ENCODE data around the gene CRLF3.
"Not testable (repeated sequence)": the region's sequence is repeated elsewhere in the genome, so short reads cannot be mapped to it uniquely, and the experiment has no call there.

Gene CRLF3

DNA sequence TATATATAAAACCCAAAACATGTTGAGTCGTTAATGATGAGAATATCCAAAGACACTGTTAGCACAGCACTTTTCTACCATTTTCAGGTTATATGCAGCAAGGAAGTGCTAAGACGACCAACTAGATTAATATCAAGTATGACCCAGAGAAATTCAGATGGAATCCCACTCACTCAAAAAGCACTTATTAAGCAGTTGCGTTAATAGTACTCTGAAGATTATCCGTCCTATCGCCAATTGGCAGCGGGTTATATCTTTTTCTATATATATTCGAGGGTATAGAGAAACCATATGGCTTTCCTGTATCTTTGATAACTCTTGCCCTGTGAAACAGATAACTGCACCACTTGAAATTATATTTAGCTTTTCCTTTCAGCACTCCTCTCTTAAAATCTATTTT, 1.1 kb downstream of the CRLF3 start:
- peaks cover 47% of the 10 kb centered on the region for H3K4me1 Mint-ChIP-seq (ENCODE audit: low read depth)

DNA sequence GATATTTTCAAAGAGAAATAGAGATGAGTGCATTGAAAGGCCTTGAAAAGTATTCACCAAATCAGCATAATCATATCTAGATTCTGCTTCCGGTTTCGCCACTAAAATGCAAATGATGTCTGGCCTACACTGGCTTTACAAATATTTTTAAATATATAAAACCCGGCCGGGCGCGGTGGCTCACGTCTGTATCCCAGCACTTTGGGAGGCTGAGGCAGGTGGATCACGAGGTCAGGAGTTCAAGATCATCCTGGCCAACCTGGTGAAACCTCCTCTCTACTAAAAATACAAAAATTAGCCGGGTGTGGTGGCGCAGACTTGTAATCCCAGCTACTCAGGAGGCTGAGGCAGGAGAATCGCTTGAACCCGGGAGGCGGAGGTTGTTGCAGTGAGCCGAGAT, 1.6 kb downstream of the CRLF3 start:
- H3K4me1 Mint-ChIP-seq (ENCODE audit: low read depth), result peaks cover 51% of the 10 kb centered on the region

More for the DNA sequence above, 1.1 kb downstream of the CRLF3 start:
- no peaks in the 10 kb centered on the region for H3K27me3 Mint-ChIP-seq
- H3K4me3 Mint-ChIP-seq, result peak overlapping the region; percentile 99
- H3K36me3 Mint-ChIP-seq, result no peaks in the 10 kb centered on the region
- peak overlapping the region; percentile 83 for H3K27ac Mint-ChIP-seq
- H3K9me3 Mint-ChIP-seq (ENCODE audit: low read depth), result no peaks in the 10 kb centered on the region

DNA sequence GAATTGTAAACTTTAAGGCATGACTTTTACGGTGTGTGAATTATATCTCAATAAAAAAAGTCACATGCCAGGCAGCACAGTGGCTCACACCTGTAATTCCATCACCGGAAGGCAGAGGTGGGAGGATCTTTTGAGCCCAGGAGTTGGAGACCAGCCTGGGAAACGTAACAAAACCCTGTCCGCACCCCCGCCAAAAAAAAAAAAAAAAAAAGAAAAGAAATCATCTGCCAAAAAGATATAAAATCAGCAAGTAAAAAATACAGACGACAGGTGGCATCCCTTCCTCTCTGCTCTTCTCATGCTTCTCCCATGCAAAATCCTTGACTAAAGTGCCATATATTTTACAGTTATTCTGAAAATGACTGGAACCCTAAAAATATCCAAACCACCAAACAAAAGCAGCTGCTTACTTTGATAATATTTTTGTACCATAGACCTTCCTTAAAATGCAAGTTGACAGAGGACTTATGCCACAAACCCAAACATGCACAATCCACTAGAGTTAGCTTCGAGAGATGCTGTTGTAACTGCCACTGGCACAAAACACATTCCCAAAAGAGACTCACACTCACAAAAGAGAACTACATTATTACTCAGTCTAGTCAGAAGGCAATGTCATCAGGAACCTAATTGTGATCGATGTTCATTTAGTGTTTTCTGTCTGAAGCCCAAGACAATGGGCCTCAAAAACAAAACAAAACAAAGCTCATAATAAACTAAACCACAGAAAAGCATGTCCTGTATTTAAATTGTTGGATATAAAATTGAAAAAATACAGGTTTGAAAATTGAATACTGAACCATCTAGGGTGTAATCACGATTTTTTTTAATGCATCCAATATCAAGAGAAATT, 2.4 kb downstream of the CRLF3 start:
- Mint-ChIP-seq H3K4me3 (peak overlapping the region; percentile 99), H3K4me1 (ENCODE audit: low read depth) (peaks cover 51% of the 10 kb centered on the region), H3K27ac (peak overlapping the region; percentile 94), H3K9me3 (ENCODE audit: low read depth) (no peaks in the 10 kb centered on the region), H3K27me3 (no peaks in the 10 kb centered on the region), H3K36me3 (no peaks in the 10 kb centered on the region)

More for the DNA sequence above, 1.6 kb downstream of the CRLF3 start:
- peak overlapping the region; percentile 99 for H3K4me3 Mint-ChIP-seq
- not testable (repeated sequence) for H3K9me3 Mint-ChIP-seq (ENCODE audit: low read depth); H3K27me3 Mint-ChIP-seq; H3K36me3 Mint-ChIP-seq
- H3K27ac Mint-ChIP-seq, result peak overlapping the region; percentile 94

DNA sequence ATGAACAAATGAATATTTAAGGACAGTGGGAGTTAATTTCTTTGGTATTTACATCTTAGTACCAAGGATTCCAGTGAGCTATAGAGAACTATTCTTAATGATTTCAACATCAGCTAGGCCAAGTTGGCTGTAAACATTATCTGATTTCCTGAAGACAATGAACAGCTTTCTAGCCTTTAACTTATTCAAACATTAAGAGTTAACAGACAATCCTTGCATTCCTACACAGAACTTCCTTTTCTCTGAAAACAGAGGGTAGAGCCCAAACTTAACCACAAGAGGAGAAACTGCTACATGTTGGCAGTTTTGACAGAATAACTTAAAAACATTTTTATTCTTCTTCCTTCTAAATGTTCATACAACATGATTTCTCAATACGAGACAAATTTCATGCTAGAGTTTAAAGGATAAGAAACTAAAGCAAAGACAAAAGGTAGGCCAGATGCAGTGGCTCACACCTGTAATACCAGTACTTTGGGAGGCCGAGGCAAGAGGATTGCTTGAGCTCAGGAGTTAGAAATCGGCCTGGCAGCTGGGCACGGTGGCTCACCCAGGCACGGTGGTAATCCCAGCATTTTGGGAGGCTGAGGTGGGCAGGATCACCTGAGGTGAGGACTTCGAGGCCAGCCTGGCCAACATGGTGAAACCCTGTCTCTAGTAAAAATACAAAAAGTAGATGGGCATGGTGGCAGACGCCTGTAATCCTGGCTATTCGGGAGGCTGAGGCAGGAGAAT, 4.4 kb downstream of the CRLF3 start:
- Mint-ChIP-seq H3K4me1 (ENCODE audit: low read depth) (peaks cover 59% of the 10 kb centered on the region), H3K9me3 (ENCODE audit: low read depth) (no peaks in the 10 kb centered on the region), H3K27ac (peak overlapping the region; percentile 94), H3K4me3 (peak overlapping the region; percentile 99), H3K27me3 (no peaks in the 10 kb centered on the region), H3K36me3 (peaks cover 2% of the 10 kb centered on the region)

DNA sequence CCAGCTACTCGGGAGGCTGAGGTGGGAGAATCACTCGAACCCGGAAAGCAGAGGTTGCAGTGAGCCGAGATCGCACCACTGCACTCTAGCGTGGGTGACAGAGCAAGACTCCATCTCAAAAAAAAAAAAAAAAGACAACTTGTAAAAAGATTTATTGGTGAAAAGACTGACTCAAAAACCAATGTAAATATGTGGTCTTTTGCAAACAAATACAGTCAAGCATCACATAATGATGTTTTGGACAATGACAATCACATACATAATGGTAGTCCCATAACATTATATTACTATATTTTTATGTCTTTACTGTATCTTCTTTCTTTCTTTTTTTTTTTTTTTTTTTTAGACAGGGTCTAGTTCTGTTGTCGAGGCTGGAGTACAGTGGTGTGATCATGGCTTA, 8.3 kb downstream of the CRLF3 start:
- Mint-ChIP-seq H3K36me3 (peaks cover 2% of the 10 kb centered on the region), H3K4me1 (ENCODE audit: low read depth) (peaks cover 64% of the 10 kb centered on the region), H3K27ac (peak overlapping the region; percentile 76), H3K27me3 (no peaks in the 10 kb centered on the region), H3K4me3 (no peak overlapping the region), H3K9me3 (ENCODE audit: low read depth) (no peaks in the 10 kb centered on the region)

DNA sequence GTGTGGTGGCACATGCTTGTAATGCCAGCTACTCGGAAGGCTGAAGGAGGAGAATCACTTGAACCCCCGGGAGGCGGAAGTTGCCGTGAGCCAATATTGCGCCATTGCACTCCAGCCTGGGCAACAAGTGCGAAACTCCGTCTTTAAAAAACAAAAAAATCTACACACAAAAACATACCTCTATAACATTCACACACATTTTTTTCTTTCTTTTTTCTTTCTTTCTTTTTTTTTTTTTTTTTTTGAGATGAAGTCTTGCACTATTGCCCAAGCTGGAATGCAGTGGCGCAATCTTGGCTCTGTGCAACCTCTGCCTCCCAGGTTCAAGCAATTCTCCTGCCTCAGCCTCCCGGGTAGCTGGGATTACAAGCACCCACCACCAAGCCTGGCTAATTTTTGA, 9.6 kb downstream of the CRLF3 start:
- H3K4me1 Mint-ChIP-seq (ENCODE audit: low read depth), result peaks cover 62% of the 10 kb centered on the region
- H3K4me3 Mint-ChIP-seq, result not testable (repeated sequence)

DNA sequence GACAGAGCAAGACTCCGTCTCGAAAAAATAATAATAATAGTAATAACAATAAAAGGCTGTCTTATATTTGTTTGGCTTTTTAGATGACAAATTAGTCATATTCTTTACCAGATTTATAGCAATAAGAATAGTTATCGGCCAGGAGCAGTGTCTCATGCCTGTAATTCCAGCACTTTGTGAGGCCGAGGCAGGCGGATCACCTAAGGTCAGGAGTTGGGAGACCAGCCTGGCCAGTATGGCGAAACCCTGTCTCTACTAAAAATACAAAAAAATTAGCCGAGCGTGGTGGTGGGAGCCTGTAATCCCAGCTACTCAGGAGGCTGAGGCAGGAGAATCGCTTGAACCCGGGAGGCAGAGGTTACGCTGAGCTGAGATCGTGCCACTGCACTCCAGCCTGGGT, 10.3 kb downstream of the CRLF3 start:
- H3K4me1 Mint-ChIP-seq (ENCODE audit: low read depth), result peaks cover 62% of the 10 kb centered on the region
- H3K27ac Mint-ChIP-seq; H3K36me3 Mint-ChIP-seq; H3K4me3 Mint-ChIP-seq; H3K27me3 Mint-ChIP-seq; H3K9me3 Mint-ChIP-seq (ENCODE audit: low read depth): not testable (repeated sequence)

More for the DNA sequence above, 9.6 kb downstream of the CRLF3 start:
- not testable (repeated sequence) for H3K27me3 Mint-ChIP-seq; H3K9me3 Mint-ChIP-seq (ENCODE audit: low read depth); H3K36me3 Mint-ChIP-seq
- peak overlapping the region; percentile 76 for H3K27ac Mint-ChIP-seq

DNA sequence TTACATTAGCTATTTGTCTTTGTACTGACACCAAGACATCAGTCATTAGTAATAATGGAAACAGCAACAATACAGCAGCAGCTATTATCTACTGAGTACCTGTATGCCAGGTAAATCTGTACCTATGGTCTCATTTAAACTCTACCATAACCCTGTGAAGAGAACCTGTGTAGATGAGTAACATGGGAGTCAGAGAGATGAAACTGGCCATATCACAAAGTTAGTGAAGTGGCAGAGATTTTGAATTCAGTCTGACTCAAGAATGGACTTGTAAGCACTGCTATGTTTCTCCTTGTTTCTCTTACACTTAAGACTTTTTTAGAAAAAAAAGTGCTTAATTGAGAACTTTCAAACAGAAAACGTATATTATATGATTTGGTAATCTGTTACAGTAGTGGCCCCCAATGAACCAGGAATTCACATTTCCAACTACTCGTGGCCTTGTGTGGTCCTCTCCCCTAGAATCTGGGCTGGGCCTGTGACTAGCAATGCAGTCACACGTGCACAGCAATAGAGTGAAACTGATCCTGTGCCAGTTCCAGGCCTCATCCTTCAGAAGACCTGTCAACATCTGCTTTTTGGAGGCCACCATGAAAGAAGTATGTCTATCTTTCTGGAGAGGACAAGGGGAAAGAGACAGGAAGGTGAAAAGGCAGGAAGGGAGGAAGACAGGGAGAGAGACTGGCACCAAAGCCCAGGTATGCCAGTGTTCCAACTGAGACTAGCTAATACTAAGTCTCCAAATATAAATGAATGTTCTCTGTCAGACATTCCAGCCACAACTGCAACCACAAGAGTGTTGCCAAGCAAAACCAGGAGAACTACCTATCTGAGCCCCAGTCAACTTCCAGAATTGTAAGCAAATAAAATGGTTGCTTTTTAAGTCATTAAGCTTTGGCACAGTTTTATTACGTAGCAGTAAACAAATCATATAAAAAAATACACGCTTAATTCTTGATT, 12.0 kb downstream of the CRLF3 start:
- peak overlapping the region; percentile 84 for H3K27ac Mint-ChIP-seq
- H3K9me3 Mint-ChIP-seq (ENCODE audit: low read depth), result no peaks in the 10 kb centered on the region
- peak overlapping the region; percentile 20 for H3K4me3 Mint-ChIP-seq
- H3K4me1 Mint-ChIP-seq (ENCODE audit: low read depth), result peaks cover 64% of the 10 kb centered on the region
- peaks cover 4% of the 10 kb centered on the region for H3K36me3 Mint-ChIP-seq
- no peaks in the 10 kb centered on the region for H3K27me3 Mint-ChIP-seq

DNA sequence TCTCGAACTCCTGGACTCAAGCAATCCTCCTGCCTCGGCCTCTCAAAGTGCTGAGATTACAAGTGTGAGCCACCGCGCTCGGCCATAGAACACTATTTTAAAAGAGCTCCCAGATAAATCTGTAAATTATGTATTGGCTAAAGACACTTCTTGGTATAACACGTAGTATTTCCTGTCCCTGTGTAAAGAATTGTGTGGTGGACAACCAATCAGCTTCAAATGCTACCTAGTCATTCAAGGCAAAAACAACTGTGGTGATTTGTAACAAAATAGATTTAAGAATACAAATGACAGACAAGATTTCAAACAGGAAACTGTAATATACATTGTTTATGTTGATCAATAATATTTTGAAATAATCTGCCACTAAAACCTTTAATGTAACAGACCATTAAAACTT, 14.6 kb downstream of the CRLF3 start:
- Mint-ChIP-seq H3K9me3 (ENCODE audit: low read depth) (no peaks in the 10 kb centered on the region), H3K27ac (peak overlapping the region; percentile 93), H3K4me1 (ENCODE audit: low read depth) (peaks cover 72% of the 10 kb centered on the region), H3K36me3 (peaks cover 2% of the 10 kb centered on the region), H3K27me3 (no peaks in the 10 kb centered on the region), H3K4me3 (peak overlapping the region; percentile 83)

DNA sequence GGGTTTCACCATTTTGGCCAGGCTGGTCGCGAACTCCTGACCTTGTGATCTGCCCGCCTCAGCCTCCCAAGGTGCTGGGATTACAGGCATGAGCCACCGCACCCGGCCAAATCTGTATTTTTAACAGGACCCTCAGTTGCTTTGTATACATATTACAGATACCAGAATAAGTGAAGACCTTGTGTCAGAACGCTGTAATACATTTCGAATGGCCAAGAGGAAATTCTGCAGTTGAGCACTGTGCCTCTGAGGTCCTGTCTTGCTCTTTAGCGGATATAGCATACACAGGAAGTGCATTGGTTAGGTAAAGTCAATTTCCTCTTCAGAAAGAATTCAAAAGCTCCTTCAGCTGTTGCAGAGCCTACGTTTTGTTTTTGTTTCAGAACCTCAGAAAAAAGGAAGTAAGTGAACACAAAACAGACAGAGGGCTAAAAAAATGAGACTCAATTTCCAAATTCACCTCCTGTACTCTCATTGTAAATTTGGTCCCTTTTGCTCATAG, 15.7 kb downstream of the CRLF3 start:
- Mint-ChIP-seq H3K4me1 (ENCODE audit: low read depth) (peaks cover 77% of the 10 kb centered on the region), H3K36me3 (peaks cover 4% of the 10 kb centered on the region)

DNA sequence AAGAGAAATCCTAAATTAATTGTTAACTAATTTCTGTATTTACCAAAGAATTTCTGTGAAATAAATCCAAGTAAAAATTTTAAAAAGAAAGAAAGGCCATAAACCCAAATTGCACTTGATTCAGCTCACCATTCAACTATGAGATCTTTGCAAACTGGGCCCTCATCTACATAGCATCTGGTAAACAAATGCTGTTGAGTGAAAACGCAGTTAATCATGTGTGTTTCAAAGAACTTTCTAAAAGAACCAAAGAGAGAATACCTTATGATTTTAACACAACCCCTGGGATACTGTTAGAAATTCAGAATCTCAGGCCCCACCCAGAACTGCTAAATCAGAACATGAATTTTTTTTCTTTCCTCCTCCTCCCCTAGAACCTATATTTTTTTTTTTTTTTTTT, 16.6 kb downstream of the CRLF3 start:
- H3K27me3 Mint-ChIP-seq, result no peaks in the 10 kb centered on the region
- H3K4me1 Mint-ChIP-seq (ENCODE audit: low read depth), result peaks cover 75% of the 10 kb centered on the region
- H3K36me3 Mint-ChIP-seq, result peaks cover 10% of the 10 kb centered on the region
- H3K4me3 Mint-ChIP-seq, result peak overlapping the region; percentile 83
- no peaks in the 10 kb centered on the region for H3K9me3 Mint-ChIP-seq (ENCODE audit: low read depth)
- peak overlapping the region; percentile 88 for H3K27ac Mint-ChIP-seq

More for the DNA sequence above, 15.7 kb downstream of the CRLF3 start:
- H3K9me3 Mint-ChIP-seq (ENCODE audit: low read depth), result no peaks in the 10 kb centered on the region
- peak overlapping the region; percentile 83 for H3K4me3 Mint-ChIP-seq
- no peaks in the 10 kb centered on the region for H3K27me3 Mint-ChIP-seq
- peak overlapping the region; percentile 93 for H3K27ac Mint-ChIP-seq

DNA sequence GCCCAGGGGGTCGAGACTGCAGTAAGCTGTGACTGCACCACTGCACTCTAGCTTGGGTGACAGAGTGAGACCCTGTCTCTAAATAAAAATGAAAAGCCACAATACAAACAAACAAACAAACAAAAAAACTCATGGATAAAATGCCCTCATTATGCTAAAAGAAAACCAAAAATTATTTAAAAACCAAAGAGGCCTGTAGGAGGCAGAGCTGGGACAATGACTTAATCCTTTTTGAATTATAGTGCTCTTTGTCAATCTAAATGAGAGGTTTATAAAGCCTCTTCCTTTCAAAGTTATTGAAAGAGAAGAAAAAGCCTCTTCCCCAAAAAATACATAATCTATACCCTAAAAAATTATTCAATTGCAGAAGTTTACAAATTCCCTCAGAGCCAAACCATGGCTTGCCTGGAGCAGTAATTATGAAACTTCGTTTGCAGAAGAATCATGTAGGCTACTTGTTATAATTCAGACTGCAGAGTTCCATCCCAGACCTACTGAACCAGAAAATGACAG, 18.5 kb downstream of the CRLF3 start:
- H3K4me3 Mint-ChIP-seq, result peak overlapping the region; percentile 54
- no peaks in the 10 kb centered on the region for H3K27me3 Mint-ChIP-seq
- peak overlapping the region; percentile 88 for H3K27ac Mint-ChIP-seq
- peaks cover 66% of the 10 kb centered on the region for H3K4me1 Mint-ChIP-seq (ENCODE audit: low read depth)
- H3K36me3 Mint-ChIP-seq, result peaks cover 13% of the 10 kb centered on the region
- H3K9me3 Mint-ChIP-seq (ENCODE audit: low read depth), result no peaks in the 10 kb centered on the region

DNA sequence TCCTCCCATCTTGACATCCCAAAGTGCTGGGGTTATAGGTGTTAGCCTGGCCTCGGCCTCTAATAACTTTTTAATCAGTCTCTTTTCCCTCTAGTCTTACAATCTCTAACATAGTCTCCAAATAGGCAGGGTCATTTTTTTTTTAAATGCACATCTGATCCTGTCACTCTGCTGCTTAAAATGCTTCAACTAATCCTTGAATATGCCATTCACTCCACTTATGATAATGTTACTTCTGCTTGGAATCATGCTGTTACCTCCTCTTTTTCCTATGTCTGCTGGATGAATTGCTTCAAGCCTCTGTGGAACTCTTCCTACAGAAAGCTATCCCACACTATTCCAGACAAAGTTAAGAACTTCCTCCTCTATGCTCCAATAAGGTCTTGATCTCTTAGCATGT, 22.8 kb downstream of the CRLF3 start:
- Mint-ChIP-seq H3K4me1 (ENCODE audit: low read depth) (peaks cover 40% of the 10 kb centered on the region), H3K9me3 (ENCODE audit: low read depth) (no peaks in the 10 kb centered on the region), H3K27me3 (no peaks in the 10 kb centered on the region), H3K4me3 (no peak overlapping the region), H3K36me3 (peaks cover 14% of the 10 kb centered on the region), H3K27ac (peak overlapping the region; percentile 75)

DNA sequence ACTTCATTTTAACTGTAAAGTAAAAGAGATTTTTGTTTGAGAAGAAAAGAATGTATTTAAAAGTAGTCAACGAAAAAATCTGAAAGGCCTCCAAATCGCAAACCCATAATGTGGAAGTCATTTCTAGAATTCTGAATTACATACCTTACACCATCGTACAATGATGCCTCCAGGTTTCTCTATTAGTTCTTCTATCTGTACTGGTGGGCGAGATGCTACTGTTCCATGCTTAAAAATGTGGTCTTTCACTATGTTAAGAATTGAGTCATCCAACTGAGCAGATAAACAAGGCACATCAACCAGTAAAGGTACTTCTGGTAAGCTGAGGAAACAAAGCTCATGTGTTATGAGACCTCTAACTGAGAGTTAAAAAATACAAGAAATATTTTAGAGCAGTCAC, 28.5 kb downstream of the CRLF3 start:
- Mint-ChIP-seq H3K27ac (peak overlapping the region; percentile 88), H3K4me1 (ENCODE audit: low read depth) (peaks cover 19% of the 10 kb centered on the region), H3K9me3 (ENCODE audit: low read depth) (no peaks in the 10 kb centered on the region), H3K36me3 (peaks cover 11% of the 10 kb centered on the region), H3K4me3 (peak overlapping the region; percentile 6), H3K27me3 (no peaks in the 10 kb centered on the region)
